K562 (cell line): ENCODE measurements around the gene DAZAP1. TPM values are rescaled to one million over a fixed set of nuclear protein-coding genes. Genes with fewer than 3 reads are reported as not detected.

ENCODE experiments used
- ATAC-seq: fragments of 200-7000 bp; cut with Tn5 transposase; 3 replicates; pipeline ENCODE4 v1.9.1; 2020; ENCODE audit warnings: moderate library complexity
- BruUV-seq: library from RNA; stranded (reverse); fragments of 400-500 nt; replicated peaks from 2 replicates; lab custom pipeline; 2021; lab: Mats Ljungman, UMichigan
- CTCF ChIA-PET: fragments of 300-600 bp; formaldehyde crosslinking; extraction: SDS; loops from one replicate; lab custom pipeline; 2021; ENCODE audit warnings: low intra/inter-chr PET ratio; lab: Yijun Ruan, JAX
- POLR2A ChIA-PET: fragments of 300-600, 350-650 bp; sonication (Branson Sonifier 250); formaldehyde crosslinking; extraction: SDS; loops from one replicate; lab custom pipeline; 2021; ENCODE audit warnings: antibody characterized with exemption, inconsistent platforms; lab: Yijun Ruan, JAX
- DNase-seq, 4 experiments: peaks; one replicate each; pipeline versions ENCODE4 v3.0.0 to v3.0.0-alpha.2; 2011 to 2018; ENCODE audit warnings: low spot score in 3 of 4, mixed read lengths in 3 of 4; ENCODE audit errors: extremely low read depth in 1 of 4
- FAIRE-seq: peaks from 2 replicates; lab custom pipeline; 2011; peaks lifted over from hg19 to GRCh38; lab: Jason Lieb, UNC
- H2AFZ ChIP-seq: 2 replicates; pipeline ENCODE4 v1.6.0; 2011; ENCODE audit warnings: low read depth, low read length, control low read depth, inconsistent platforms
- H3K27ac ChIP-seq: fragments of 200-600 bp; 3 replicates; pipeline ENCODE4 v1.8.0; 2011; ENCODE audit warnings: low read depth, mild to moderate bottlenecking, control low read depth, inconsistent platforms, low read length, moderate library complexity, mixed read lengths; ENCODE audit errors: extremely low read depth
- H3K27me3 ChIP-seq, 2 experiments: fragments of 300-600 bp in 1 of 2; 2 replicates in 1 of 2; 3 replicates in 1 of 2; pipeline versions ENCODE4 v1.6.0 to v1.8.0; 2011; ENCODE audit warnings: inconsistent platforms in 2 of 2, low read length in 2 of 2, mild to moderate bottlenecking in 1 of 2, mixed read lengths in 1 of 2, moderate library complexity in 1 of 2; ENCODE audit not compliant: control insufficient read depth in 2 of 2, insufficient read depth in 2 of 2
- H3K36me3 ChIP-seq: fragments of 300-600 bp; 3 replicates; pipeline ENCODE4 v1.8.0; 2011; ENCODE audit warnings: mild to moderate bottlenecking, low read length, inconsistent platforms; ENCODE audit not compliant: control insufficient read depth, insufficient read depth
- H3K4me1 ChIP-seq, 2 experiments: fragments of 200-600 bp in 1 of 2; replicated peaks in 1 of 2; 2 replicates in 1 of 2; 3 replicates in 1 of 2; pipeline versions ENCODE4 v1.5.1 to v1.8.0; 2011; ENCODE audit warnings: inconsistent platforms in 2 of 2, low read length in 2 of 2, mild to moderate bottlenecking in 1 of 2, mixed read lengths in 1 of 2, moderate library complexity in 1 of 2; ENCODE audit not compliant: control insufficient read depth in 2 of 2, insufficient read depth in 2 of 2
- H3K4me2 ChIP-seq: 2 replicates; pipeline ENCODE4 v1.6.1; 2011; ENCODE audit warnings: low read length, control low read depth, inconsistent platforms, mixed read lengths; ENCODE audit not compliant: insufficient read depth
- H3K4me3 ChIP-seq: fragments of 200-600 bp; sonication (generic), shearing (Covaris generic); 2 replicates; pipeline ENCODE4 v1.5.1; 2016; ENCODE audit warnings: control low read depth, inconsistent platforms
- H3K79me2 ChIP-seq: fragments of 200-600 bp; 3 replicates; pipeline ENCODE4 v1.8.0; 2011; ENCODE audit warnings: low read length, inconsistent platforms; ENCODE audit not compliant: control insufficient read depth, insufficient read depth
- H3K9ac ChIP-seq, 2 experiments: 2 replicates each; pipeline versions ENCODE4 v1.6.0 to v1.6.1; 2011; ENCODE audit warnings: low read depth in 2 of 2, low read length in 2 of 2, control low read depth in 1 of 2, inconsistent platforms in 1 of 2, mild to moderate bottlenecking in 1 of 2, mixed read lengths in 1 of 2; ENCODE audit not compliant: insufficient read depth in 1 of 2
- H3K9me1 ChIP-seq: one replicate; pipeline ENCODE4 v1.6.0; 2011; ENCODE audit warnings: inconsistent platforms, mild to moderate bottlenecking, low read length, moderate library complexity; ENCODE audit not compliant: control insufficient read depth, insufficient read depth
- H3K9me3 ChIP-seq: replicated peaks from 2 replicates; pipeline ENCODE4 v1.5.1; 2011; ENCODE audit warnings: low read depth, low read length, inconsistent platforms; ENCODE audit not compliant: control insufficient read depth, insufficient read depth
- H4K20me1 ChIP-seq: replicated peaks from 2 replicates; pipeline ENCODE4 v1.6.1; 2011; ENCODE audit warnings: low read length, inconsistent platforms, mixed read lengths; ENCODE audit not compliant: control insufficient read depth, insufficient read depth
- ATF1 ChIP-seq, 2 experiments: fragments of 450-650 bp in 1 of 2; IDR thresholded peaks; 2 replicates each; pipeline ENCODE4 v1.6.1; 2016; ENCODE audit warnings: missing compliant biosample characterization in 1 of 2, missing genetic modification characterization in 1 of 2
- CBX8 ChIP-seq: fragments of 200-600 bp; sonication (generic); IDR thresholded peaks from 2 replicates; pipeline ENCODE4 v1.6.1; 2012; ENCODE audit warnings: borderline replicate concordance, mixed run types, low read depth, mild to moderate bottlenecking, moderate library complexity, mixed read lengths, low read length, control low read depth, inconsistent platforms; ENCODE audit not compliant: poor library complexity, severe bottlenecking; ENCODE audit errors: extremely low read depth
- GTF2F1 ChIP-seq: IDR thresholded peaks from 2 replicates; pipeline ENCODE4 v1.6.1; 2011; ENCODE audit warnings: low read depth, low read length, improper control_type of control experiment
- POLR2G ChIP-seq: fragments of 200-400 bp; formaldehyde crosslinking; IDR thresholded peaks from 2 replicates; pipeline ENCODE4 v1.6.1; 2017; ENCODE audit warnings: low read depth, mild to moderate bottlenecking, antibody characterized with exemption, low read length, moderate library complexity
- RBFOX2 ChIP-seq: fragments of 200-400 bp; formaldehyde crosslinking; IDR thresholded peaks from 2 replicates; pipeline ENCODE4 v1.6.1; 2017; ENCODE audit warnings: low read depth, mild to moderate bottlenecking, low read length, moderate library complexity
- WGBS: fragments of 100-300 bp; shearing (Covaris generic); methylation state at CpG from one replicate; pipeline ENCODE4 v1.1.6; 2016; ENCODE audit warnings: low coverage, mixed read lengths; ENCODE audit not compliant: insufficient coverage; ENCODE audit errors: missing lambda C conversion rate; 5-methylcytosine and 5-hydroxymethylcytosine counted together
- in situ Hi-C: fragments of 300-500 bp; cut with MboI; formaldehyde crosslinking; loops from 4 replicates; pipeline ENCODE4 v1.15.0; 2018; ENCODE audit warnings: inconsistent platforms, mixed read lengths
- intact Hi-C: fragments of 100-400 bp; cut with micrococcal nuclease; formaldehyde crosslinking; loops from 2 replicates; pipeline ENCODE4 v1.14.2; 2022
- polyA plus RNA-seq, 8 experiments: library from polyadenylated mRNA; depleted of rRNA in 4 of 8; stranded (reverse) in 5 of 8; unstranded in 3 of 8; fragments of >200 nt; fragmentation: Nextera tagmentation in 2 of 8; fragmentation: Illumina TruSeq in 1 of 8; extraction: Ambion mirVana in 2 of 8; extraction: Trizol in 1 of 8; gene quantifications; 2 replicates each; pipeline versions ENCODE4 v1.2.1 to v1.2.3, GENCODE V29; 2011 to 2014; ENCODE audit warnings: inconsistent platforms in 1 of 8, missing spikeins in 1 of 8
- total RNA-seq, 7 experiments: library from RNA; depleted of rRNA in 6 of 7; stranded (reverse); fragments of >200 nt in 6 of 7; fragmentation: Illumina TruSeq in 2 of 7; extraction: Trizol in 2 of 7; gene quantifications; 2 replicates each; pipeline versions ENCODE4 v1.2.1 to v1.2.3, GENCODE V29; 2011 to 2021; ENCODE audit warnings: low replicate concordance in 1 of 7

The DAZAP1 gene
- total and polyA plus RNA-seq, 9 of the 15 experiments (the other 6 are each of a cell fraction or from before 2014, with no cell fraction given) = 10.8 to 289 (median 142) TPM

DNA sequence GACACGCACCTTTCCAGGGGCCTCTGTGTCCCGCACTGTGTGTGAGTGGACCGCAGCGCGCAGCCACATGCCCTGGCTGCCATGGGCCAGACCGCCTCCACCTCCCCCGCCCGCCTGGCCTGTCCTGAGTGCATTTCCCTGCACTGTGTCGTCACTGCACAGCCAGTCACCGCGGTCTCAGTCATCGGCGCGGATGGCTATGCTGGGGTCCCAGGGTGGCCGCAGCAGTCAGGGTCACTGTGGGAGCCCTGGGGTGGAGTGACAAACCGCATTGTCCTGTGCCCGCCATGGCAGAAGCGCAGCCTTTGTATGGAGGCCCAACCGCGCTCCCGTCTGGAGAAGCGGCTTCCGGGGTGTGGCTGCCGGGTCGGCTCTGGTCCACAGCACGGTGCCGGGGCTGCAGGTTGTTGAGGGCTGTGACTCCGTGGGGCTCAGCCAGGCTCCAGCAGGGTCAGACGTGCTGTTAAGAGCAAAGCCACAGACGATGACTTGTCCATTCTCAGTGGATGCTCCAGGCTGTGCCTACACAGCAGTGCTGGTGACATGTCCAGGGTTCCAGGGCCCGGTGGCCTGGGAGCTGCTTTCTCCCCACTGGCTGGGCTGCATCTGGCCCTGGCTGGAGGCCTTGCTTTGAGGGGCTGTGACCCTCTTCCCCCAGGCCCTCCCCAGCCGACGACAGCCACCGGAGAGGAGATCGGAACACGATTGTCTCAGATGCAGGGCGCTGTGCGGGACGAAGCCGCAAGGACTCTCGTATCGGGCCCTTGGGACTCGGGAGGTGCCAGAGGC, 30.0 kb upstream of the DAZAP1 start:
- 0 out of 2 replicates have a peak, but pooled peaks have one; percentile 16 for TF ChIP-seq ATF1 (CRISPR knock-in tag; IDR thresholded peaks at IDR 0.05)
- TF ChIP-seq ATF1 (tag; IDR thresholded peaks at IDR 0.05) = no peak
- no peak for TF ChIP-seq GTF2F1
- no peak for TF ChIP-seq CBX8
- 0 out of 2 replicates have a peak, but pooled peaks have one; percentile 13 for TF ChIP-seq RBFOX2
- peak; percentile 47; the same call in 1 of the 2 replicates for TF ChIP-seq POLR2G
- no peak for ATAC-seq
- no peak for FAIRE-seq
- Histone ChIP-seq H3K27me3 (no peaks in the 10 kb centered on the region), H3K4me3 (no peak overlapping the region), H3K4me1 (peaks cover 0 to 45% of the 10 kb centered on the region in 2 experiments; a peak in 2 of 5 replicates), H2AFZ (no peak overlapping the region), H3K27ac (no peak overlapping the region), H3K9me3 (no peaks in the 10 kb centered on the region), H3K4me2 (no peak overlapping the region), H3K79me2 (no peaks in the 10 kb centered on the region), H3K36me3 (peaks cover 41% of the 10 kb centered on the region), H3K9ac (no peak overlapping the region), H3K9me1 (no peaks in the 10 kb centered on the region), H4K20me1 (no peaks in the 10 kb centered on the region; the same call in 1 of the 2 replicates)
- no peak for DNase-seq
- ChIA-PET POLR2A (no interaction called here), CTCF (no interaction called here)
- intact Hi-C loops (no loop called here), in situ Hi-C loops (no loop called here)
- BruUV-seq = no TSS peak
- WGBS = 95% methylated on average over 35 of the region's 43 CpGs
